Thoracic aorta (tissue), 2 donors: Measurements from ENCODE around the gene PXMP2. TPM values are rescaled to one million over a fixed set of nuclear protein-coding genes. Genes with fewer than 3 reads are reported as not detected.

Source experiments
- ATAC-seq: fragments of 150-250 bp; one replicate; pipeline ENCODE4 v1.8.0; 2017; ENCODE audit warnings: low read depth; ENCODE audit not compliant: insufficient number of reproducible peaks, low FRiP score
- DNase-seq: peaks from one replicate; pipeline ENCODE4 v3.0.0-alpha.2; 2020; ENCODE audit warnings: low spot score
- H3K27ac ChIP-seq, 2 donors: fragments of 200-600 bp; sonication (generic); 1 replicate in 1 of 2; 2 replicates in 1 of 2; pipeline ENCODE4 v1.5.1; 2016; ENCODE audit warnings: mild to moderate bottlenecking in 2 of 2, moderate library complexity in 2 of 2
- H3K27me3 ChIP-seq: fragments of 200-600 bp; sonication (generic); replicated peaks from 2 replicates; pipeline ENCODE4 v1.6.0; 2016; ENCODE audit warnings: mild to moderate bottlenecking; ENCODE audit not compliant: insufficient read depth
- H3K36me3 ChIP-seq: fragments of 200-600 bp; sonication (generic); one replicate; pipeline ENCODE4 v1.5.1; 2016
- H3K4me1 ChIP-seq, 2 donors: fragments of 200-600 bp; sonication (generic); 1 replicate in 1 of 2; 2 replicates in 1 of 2; pipeline versions ENCODE4 v1.5.1 to v1.6.0; 2016; ENCODE audit warnings: low read depth in 2 of 2, mild to moderate bottlenecking in 1 of 2; ENCODE audit not compliant: control insufficient read depth in 1 of 2
- H3K4me3 ChIP-seq: fragments of 200-600 bp; sonication (generic); 2 replicates; pipeline ENCODE4 v1.5.1; 2016; ENCODE audit warnings: mild to moderate bottlenecking
- H3K9me3 ChIP-seq: fragments of 200-600 bp; sonication (generic); 2 replicates; pipeline ENCODE4 v1.5.1; 2016
- CTCF ChIP-seq: fragments of 200-600 bp; sonication (generic); IDR thresholded peaks from one replicate; pipeline ENCODE4 v1.5.1; 2019; ENCODE audit warnings: antibody characterized with exemption
- total RNA-seq, 2 donors: library from RNA; depleted of rRNA; stranded (reverse); fragments of >200 nt; gene quantifications; one replicate each; pipeline versions ENCODE4 v1.1.0 to v1.2.3, GENCODE V29; 2016

Gene PXMP2
- total RNA-seq, 2 donors from 2014 or later, result 56.9 to 62.7 TPM

- no peak for TF ChIP-seq CTCF
- Histone ChIP-seq H3K27ac (no peak overlapping the region), H3K36me3 (peaks cover 44% of the 10 kb centered on the region), H3K27me3 (no peaks in the 10 kb centered on the region), H3K9me3 (no peaks in the 10 kb centered on the region), H3K4me3 (no peak overlapping the region), H3K4me1 (no peaks in the 10 kb centered on the region)
- ATAC-seq, result no peak
- no peak for DNase-seq
Observed at GRCh38 chr12:132719141-132719953, 32.0 kb downstream of the PXMP2 start.

GRCh38 chr12:132719954-132720324, 32.6 kb downstream of the PXMP2 start:
- no peak overlapping the region for H3K4me3 ChIP-seq
- DNase-seq (no peak), ATAC-seq (no peak)
- H3K27ac ChIP-seq, result no peak overlapping the region
- H3K36me3 ChIP-seq, result peaks cover 50% of the 10 kb centered on the region
- H3K4me1 ChIP-seq, result no peaks in the 10 kb centered on the region
- TF ChIP-seq CTCF, result no peak
- H3K9me3 ChIP-seq, result no peaks in the 10 kb centered on the region
- no peaks in the 10 kb centered on the region for H3K27me3 ChIP-seq

GRCh38 chr12:132720606-132721345, 33.4 kb downstream of the PXMP2 start:
- H3K4me3 ChIP-seq, result no peak overlapping the region
- H3K27me3 ChIP-seq, result no peaks in the 10 kb centered on the region
- H3K27ac ChIP-seq, result no peak overlapping the region
- no peaks in the 10 kb centered on the region for H3K4me1 ChIP-seq
- H3K9me3 ChIP-seq, result no peaks in the 10 kb centered on the region
- H3K36me3 ChIP-seq, result peaks cover 57% of the 10 kb centered on the region
- ATAC-seq, result no peak
- DNase-seq, result no peak
- no peak for TF ChIP-seq CTCF

- Histone ChIP-seq H3K9me3 (no peaks in the 10 kb centered on the region), H3K4me1 (no peaks in the 10 kb centered on the region), H3K4me3 (no peak overlapping the region), H3K36me3 (peaks cover 64% of the 10 kb centered on the region), H3K27ac (no peak overlapping the region), H3K27me3 (no peaks in the 10 kb centered on the region)
- TF ChIP-seq CTCF, result no peak
- ATAC-seq (no peak), DNase-seq (no peak)
Observed at GRCh38 chr12:132723015-132723763, 35.8 kb downstream of the PXMP2 start.

- no peaks in the 10 kb centered on the region for H3K4me1 ChIP-seq
- H3K27me3 ChIP-seq, result no peaks in the 10 kb centered on the region
- no peak for TF ChIP-seq CTCF
- H3K9me3 ChIP-seq, result no peaks in the 10 kb centered on the region
- no peak overlapping the region for H3K27ac ChIP-seq
- DNase-seq, result no peak
- no peak for ATAC-seq
- H3K4me3 ChIP-seq, result no peak overlapping the region
- peaks cover 67% of the 10 kb centered on the region for H3K36me3 ChIP-seq
Observed at GRCh38 chr12:132723764-132724140, 36.4 kb downstream of the PXMP2 start.
